Endothelial cell of umbilical vein (primary cell): ENCODE measurements around the gene PHC2. TPM values are rescaled to one million over a fixed set of nuclear protein-coding genes. Genes with fewer than 3 reads are reported as not detected.
A peak's percentile ranks its signal among the peaks of the same experiment; 100 is the strongest.

ENCODE experiments used
- BruUV-seq: library from RNA; stranded (reverse); fragments of 400-500 nt; replicated peaks from 2 replicates; lab custom pipeline; 2021; lab: Mats Ljungman, UMichigan
- CTCF ChIA-PET: fragments of 300-600, 350-600 bp; sonication (Branson Sonifier 250); formaldehyde crosslinking; loops from one replicate; lab custom pipeline; 2021; ENCODE audit warnings: antibody characterized with exemption, inconsistent platforms; lab: Charles Lee
- POLR2A ChIA-PET: fragments of 300-600, 350-600 bp; sonication (Branson Sonifier 250); formaldehyde crosslinking; loops from one replicate; lab custom pipeline; 2021; ENCODE audit warnings: antibody characterized with exemption, inconsistent platforms; lab: Charles Lee
- DNase-seq: peaks from one replicate; pipeline ENCODE4 v3.0.0-alpha.2; 2011; ENCODE audit warnings: low read depth, low spot score
- FAIRE-seq: peaks from 2 replicates; lab custom pipeline; 2011; peaks lifted over from hg19 to GRCh38; lab: Jason Lieb, UNC
- H2AFZ ChIP-seq: 2 replicates; pipeline ENCODE4 v1.6.0; 2012; ENCODE audit warnings: low read depth, low read length, control low read depth, inconsistent platforms
- H3K27ac ChIP-seq: 2 replicates; pipeline ENCODE4 v1.5.1; 2011; ENCODE audit warnings: low read depth, mild to moderate bottlenecking, control low read depth, low read length, moderate library complexity; ENCODE audit not compliant: insufficient read depth
- H3K27me3 ChIP-seq, 2 experiments: 2 replicates each; pipeline versions ENCODE4 v1.6.0 to v1.6.1; 2011; ENCODE audit warnings: low read length in 2 of 2, mixed read lengths in 1 of 2; ENCODE audit not compliant: control insufficient read depth in 2 of 2, insufficient read depth in 2 of 2
- H3K36me3 ChIP-seq, 2 experiments: 2 replicates in 1 of 2; 3 replicates in 1 of 2; pipeline ENCODE4 v1.5.1; 2011; ENCODE audit warnings: low read length in 2 of 2, mild to moderate bottlenecking in 1 of 2, moderate library complexity in 1 of 2; ENCODE audit not compliant: control insufficient read depth in 2 of 2, insufficient read depth in 2 of 2; ENCODE audit errors: extremely low read depth in 1 of 2
- H3K4me1 ChIP-seq: 3 replicates; pipeline ENCODE4 v1.5.1; 2011; ENCODE audit warnings: mild to moderate bottlenecking, low read length; ENCODE audit not compliant: control insufficient read depth, insufficient read depth; ENCODE audit errors: extremely low read depth
- H3K4me2 ChIP-seq: 2 replicates; pipeline ENCODE4 v1.6.1; 2011; ENCODE audit warnings: low read length, control low read depth, mixed read lengths; ENCODE audit not compliant: insufficient read depth
- H3K4me3 ChIP-seq, 3 experiments: fragments of 200-600 bp in 1 of 3; sonication (generic), shearing (Covaris generic) in 1 of 3; replicated peaks in 1 of 3; 2 replicates each; pipeline ENCODE4 v1.5.1; 2011 to 2016; ENCODE audit warnings: control low read depth in 3 of 3, low read length in 3 of 3, mild to moderate bottlenecking in 2 of 3, inconsistent platforms in 1 of 3, low read depth in 1 of 3, moderate library complexity in 1 of 3; ENCODE audit not compliant: insufficient read depth in 1 of 3
- H3K79me2 ChIP-seq: 2 replicates; pipeline ENCODE4 v1.6.0; 2012; ENCODE audit warnings: low read length, inconsistent platforms; ENCODE audit not compliant: control insufficient read depth, insufficient read depth
- H3K9ac ChIP-seq: replicated peaks from 2 replicates; pipeline ENCODE3; 2011; ENCODE audit warnings: low read length, control low read depth; ENCODE audit not compliant: insufficient read depth; ENCODE audit errors: extremely low read depth
- H3K9me1 ChIP-seq: replicated peaks from 3 replicates; pipeline ENCODE4 v1.6.0; 2011; ENCODE audit warnings: mild to moderate bottlenecking, low read length; ENCODE audit not compliant: control insufficient read depth, insufficient read depth; ENCODE audit errors: extremely low read depth
- H3K9me3 ChIP-seq: replicated peaks from 2 replicates; pipeline ENCODE4 v1.5.1; 2012; ENCODE audit warnings: low read length, inconsistent platforms; ENCODE audit not compliant: control insufficient read depth, insufficient read depth
- H4K20me1 ChIP-seq: replicated peaks from 2 replicates; pipeline ENCODE3; 2011; ENCODE audit warnings: mild to moderate bottlenecking, low read length; ENCODE audit not compliant: control insufficient read depth, insufficient read depth; ENCODE audit errors: extremely low read depth
- EZH2 ChIP-seq: IDR thresholded peaks from 2 replicates; pipeline ENCODE4 v1.6.1; 2012; ENCODE audit warnings: borderline replicate concordance, low read depth, mild to moderate bottlenecking, moderate library complexity, low read length, inconsistent platforms; ENCODE audit not compliant: severe bottlenecking
- FOS ChIP-seq: IDR thresholded peaks from 2 replicates; pipeline ENCODE4 v1.6.1; 2011; ENCODE audit warnings: mild to moderate bottlenecking, low read length, moderate library complexity, borderline replicate concordance; ENCODE audit not compliant: insufficient read depth
- GATA2 ChIP-seq: IDR thresholded peaks from 2 replicates; pipeline ENCODE4 v1.7.0; 2011; ENCODE audit warnings: low read depth, mild to moderate bottlenecking, moderate library complexity, mixed read lengths, low read length; ENCODE audit not compliant: insufficient read length, insufficient read depth
- JUN ChIP-seq: IDR thresholded peaks from 2 replicates; pipeline ENCODE4 v1.6.1; 2011; ENCODE audit warnings: borderline replicate concordance, low read depth; ENCODE audit not compliant: insufficient read length, insufficient read depth
- MAX ChIP-seq: IDR thresholded peaks from 2 replicates; pipeline ENCODE4 v1.6.1; 2011; ENCODE audit not compliant: insufficient read depth, insufficient read length
- MYC ChIP-seq: IDR thresholded peaks from one replicate; pipeline ENCODE4 v1.6.1; 2011; ENCODE audit warnings: mild to moderate bottlenecking, low read depth, low read length
- POLR2A ChIP-seq: IDR thresholded peaks from 2 replicates; pipeline ENCODE4 v1.6.1; 2012; ENCODE audit warnings: low read depth, mild to moderate bottlenecking, control low read depth, low read length
- POLR2AphosphoS5 ChIP-seq: IDR thresholded peaks from 2 replicates; pipeline ENCODE4 v1.6.1; 2012; ENCODE audit warnings: low read depth, mild to moderate bottlenecking, control low read depth, low read length, moderate library complexity; ENCODE audit not compliant: insufficient read depth
- dilution Hi-C: fragments of 300-500 bp; cut with MboI; formaldehyde crosslinking; loops from one replicate; pipeline ENCODE4 v1.15.0; 2019; ENCODE audit warnings: low sequenced_read_pairs; ENCODE audit not compliant: extremely low pct_ligation_motif_present
- intact Hi-C: fragments of 100-400 bp; cut with micrococcal nuclease; formaldehyde crosslinking; loops from one replicate; pipeline ENCODE4 v1.10.0; 2022
- polyA plus RNA-seq, 4 experiments: library from polyadenylated mRNA; depleted of rRNA in 3 of 4; stranded (reverse) in 3 of 4; unstranded in 1 of 4; fragments of >200 nt; gene quantifications; 2 replicates each; pipeline versions ENCODE4 v1.2.1 to v1.2.3, GENCODE V29; 2011 to 2012; ENCODE audit warnings: missing spikeins in 1 of 4
- total RNA-seq: library from RNA; stranded (reverse); gene quantifications from 2 replicates; pipeline ENCODE4 v1.2.3, GENCODE V29; 2021

PHC2 gene
- total and polyA plus RNA-seq, 2 donors (not counting 3 experiments of a cell fraction or from before 2014, with no cell fraction given): 65.6 to 79.0 TPM

DNA sequence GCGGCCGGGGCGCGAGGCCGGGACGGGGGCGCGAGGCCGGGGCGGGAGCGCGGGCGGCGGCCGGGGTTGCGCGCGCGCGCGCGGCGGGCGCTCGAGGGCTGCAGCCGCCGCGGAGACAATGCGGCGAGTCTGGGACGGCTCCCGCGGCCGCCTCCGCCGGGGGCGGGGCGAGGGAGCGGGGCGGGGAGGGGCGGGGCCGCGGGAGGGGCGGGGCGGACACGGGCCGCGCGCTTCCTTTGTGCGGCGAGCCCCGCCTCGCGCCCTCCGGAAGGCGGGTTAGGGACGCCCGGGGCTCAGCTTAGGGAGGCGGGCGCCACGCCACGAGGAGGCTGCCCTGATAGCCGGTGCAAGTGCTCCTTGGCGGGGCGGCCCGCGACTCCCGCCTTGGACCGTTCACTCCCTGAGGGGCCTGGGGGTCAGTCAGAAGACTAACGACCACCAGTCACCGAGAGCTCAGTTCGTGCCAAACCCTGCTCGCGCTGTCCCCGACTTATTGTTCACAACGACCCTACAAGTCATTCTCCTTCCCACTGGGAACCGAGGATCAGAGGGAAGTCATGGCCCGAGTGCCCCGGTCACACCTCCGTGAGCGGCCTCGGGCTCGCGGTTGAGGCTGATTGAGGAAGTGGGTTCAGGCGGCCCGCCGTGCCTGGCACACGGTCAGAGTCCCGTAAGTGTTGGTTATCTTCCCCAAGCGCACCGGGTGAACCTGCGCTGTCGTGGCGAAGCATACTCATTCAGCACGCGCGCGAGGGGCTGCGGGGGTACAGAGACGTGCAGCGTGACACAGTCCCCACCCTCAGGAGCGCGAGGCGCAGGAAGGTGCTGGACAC, 80.9 kb downstream of the PHC2 start:
- POLR2A ChIA-PET: interaction anchor here (1.2 kb wide), 1 partner anchor 11 kb away, joined by 7 read pairs; no protein-coding TSS in a partner anchor
- TF ChIP-seq GATA2: no peak
- TF ChIP-seq EZH2: no peak
- no peak for TF ChIP-seq JUN
- no peak for TF ChIP-seq MYC
- TF ChIP-seq POLR2A: peak; percentile 38
- no peak for TF ChIP-seq FOS
- TF ChIP-seq MAX: peak; percentile 16
- TF ChIP-seq POLR2AphosphoS5: peak; percentile 80
- peak overlapping the region; percentile 56 for H2AFZ ChIP-seq
- peaks cover 34% of the 10 kb centered on the region for H3K4me1 ChIP-seq
- peak overlapping the region; percentile 32 for H3K4me2 ChIP-seq
- H3K79me2 ChIP-seq: peaks cover 43% of the 10 kb centered on the region
- no peaks in the 10 kb centered on the region for H3K36me3 ChIP-seq
- no peaks in the 10 kb centered on the region for H4K20me1 ChIP-seq
- no peaks in the 10 kb centered on the region for H3K9me1 ChIP-seq
- H3K4me3 ChIP-seq: peak overlapping the region in 2 of 3 experiments; percentile 43 to 74
- dilution Hi-C loops (no loop called here), intact Hi-C loops (no loop called here)
- peak overlapping the region; percentile 94 for H3K27ac ChIP-seq
- peak; percentile 58 for FAIRE-seq
- DNase-seq: peak; percentile 69
- H3K27me3 ChIP-seq: no peaks in the 10 kb centered on the region
- H3K9me3 ChIP-seq: no peaks in the 10 kb centered on the region
- CTCF ChIA-PET: interaction anchor here (1.0 to 2.0 kb wide), 5 partner anchors 10 to 223 kb away, joined by 3 to 9 read pairs (median 4); no protein-coding TSS in a partner anchor
- TSS peak; percentile 19 for BruUV-seq
- H3K9ac ChIP-seq: peak overlapping the region; percentile 84
